Measurements from ENCODE around the gene DNAH14.

The DNAH14 gene

DNA sequence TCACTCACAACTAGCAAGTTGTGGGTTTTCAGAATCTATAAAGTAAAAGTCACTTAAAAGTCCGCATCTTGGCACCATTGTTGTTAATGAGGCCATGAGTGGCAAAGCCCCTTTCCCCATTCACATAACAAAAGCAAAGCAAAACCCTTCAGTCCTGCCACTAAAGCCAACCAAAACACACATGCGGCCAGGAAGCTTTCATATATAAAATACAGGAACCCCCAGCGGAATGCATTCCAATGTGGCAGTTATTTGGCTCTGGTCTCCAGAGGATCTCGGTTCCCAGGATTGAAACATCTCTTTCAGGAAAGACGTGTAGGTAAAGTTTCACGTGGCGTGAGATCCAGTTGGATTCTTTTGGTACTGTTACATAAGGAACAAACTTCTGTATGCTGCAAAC lies 500.8 kb downstream of the DNAH14 start:
- no peak for DNase-seq (ENCODE audit: low read depth)

DNA sequence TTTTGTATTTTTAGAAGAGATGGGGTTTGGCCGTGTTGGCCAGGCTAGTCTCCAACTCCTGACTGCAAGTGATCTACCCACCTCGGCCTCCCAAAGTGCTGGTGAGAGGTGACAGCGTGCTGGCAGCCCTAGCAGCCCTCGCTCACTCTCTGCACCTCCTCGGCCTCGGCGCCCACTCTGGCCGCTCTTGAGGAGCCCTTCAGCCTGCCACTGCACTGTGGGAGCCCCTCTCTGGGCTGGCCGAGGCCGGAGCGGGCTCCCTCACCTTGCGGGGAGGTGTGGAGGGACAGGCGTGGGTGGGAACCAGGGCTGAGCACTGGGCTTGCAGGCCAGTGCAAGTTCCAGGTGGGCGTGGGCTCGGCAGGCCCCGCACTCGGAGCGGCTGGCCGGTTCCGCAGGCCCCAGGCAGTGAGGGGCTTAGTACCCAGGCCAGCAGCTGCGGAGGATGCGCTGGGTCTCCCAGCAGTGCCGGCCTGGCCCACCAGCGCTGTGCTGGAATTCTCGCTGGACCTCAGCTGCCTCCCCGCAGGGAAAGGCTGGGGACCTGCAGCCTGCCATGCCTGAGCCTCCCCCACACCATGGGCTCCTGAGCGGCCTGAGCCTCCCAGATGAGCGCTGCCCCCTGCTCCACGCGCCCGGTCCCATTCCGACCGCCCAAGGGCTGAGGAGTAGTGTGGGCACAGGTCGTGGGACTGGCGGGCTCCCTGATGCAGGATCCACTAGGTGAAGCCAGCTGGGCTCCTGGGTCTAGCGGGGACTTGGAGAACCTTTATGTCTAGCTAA lies 501.8 kb downstream of the DNAH14 start:
- DNase-seq (ENCODE audit: low read depth) = no peak

DNA sequence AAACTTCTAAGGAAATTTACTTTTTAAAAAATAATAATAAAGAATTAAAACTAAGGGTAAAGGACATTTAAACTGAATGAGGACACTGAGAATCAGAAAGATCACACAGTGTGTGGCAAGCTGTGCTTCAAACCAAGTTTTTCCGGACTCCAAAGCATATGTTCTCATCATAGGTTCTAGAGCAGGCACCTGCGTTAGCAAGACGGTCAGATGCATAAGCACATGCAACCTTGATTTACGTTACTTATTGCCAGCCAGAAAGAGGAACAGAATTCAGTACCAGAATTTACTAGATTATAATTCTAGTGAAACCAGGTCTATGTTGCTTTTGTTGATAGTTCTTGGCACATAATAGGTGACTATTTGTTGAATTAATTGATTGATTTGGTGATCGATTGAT lies 504.6 kb downstream of the DNAH14 start:
- no peak for DNase-seq (ENCODE audit: low read depth)

DNA sequence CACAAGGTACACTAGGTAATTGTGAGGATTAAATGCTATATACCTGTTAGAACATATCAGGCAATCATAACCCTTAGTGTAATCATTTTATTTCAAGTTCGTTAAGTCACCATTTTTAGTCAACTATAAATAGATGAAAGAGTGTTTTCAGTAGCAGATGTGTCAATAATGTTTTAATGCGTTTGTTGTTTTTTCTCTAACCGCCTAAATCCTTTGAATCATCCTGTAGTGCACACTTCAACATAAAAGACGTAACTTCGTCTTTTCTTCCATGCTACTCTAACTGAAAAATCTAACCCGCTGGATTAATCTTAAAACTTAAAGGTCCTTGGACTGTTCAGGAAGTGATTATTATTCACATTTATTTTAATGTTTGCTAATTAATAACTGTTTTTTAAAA lies 505.6 kb downstream of the DNAH14 start:
- DNase-seq (ENCODE audit: low read depth) = no peak

DNA sequence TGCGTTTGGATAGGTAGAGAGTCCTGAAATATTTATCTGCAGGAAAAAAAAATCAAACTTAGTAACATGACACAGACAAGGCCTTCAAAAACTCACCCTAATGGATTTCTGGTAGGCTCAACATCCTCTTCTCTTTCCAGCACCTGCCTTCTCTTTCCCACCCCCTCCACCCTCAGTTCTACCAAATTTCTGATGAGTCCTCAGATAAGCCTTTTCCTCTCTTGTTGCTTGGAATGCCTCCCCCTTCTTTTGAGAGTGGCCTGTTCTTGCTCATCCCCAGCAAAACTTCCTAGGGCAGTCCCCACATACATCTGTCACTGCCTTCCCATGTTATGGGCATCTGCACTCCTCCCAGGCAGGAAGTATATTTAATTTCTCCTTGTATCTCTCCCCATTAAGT lies 506.0 kb downstream of the DNAH14 start:
- no peak for DNase-seq (ENCODE audit: low read depth)

DNA sequence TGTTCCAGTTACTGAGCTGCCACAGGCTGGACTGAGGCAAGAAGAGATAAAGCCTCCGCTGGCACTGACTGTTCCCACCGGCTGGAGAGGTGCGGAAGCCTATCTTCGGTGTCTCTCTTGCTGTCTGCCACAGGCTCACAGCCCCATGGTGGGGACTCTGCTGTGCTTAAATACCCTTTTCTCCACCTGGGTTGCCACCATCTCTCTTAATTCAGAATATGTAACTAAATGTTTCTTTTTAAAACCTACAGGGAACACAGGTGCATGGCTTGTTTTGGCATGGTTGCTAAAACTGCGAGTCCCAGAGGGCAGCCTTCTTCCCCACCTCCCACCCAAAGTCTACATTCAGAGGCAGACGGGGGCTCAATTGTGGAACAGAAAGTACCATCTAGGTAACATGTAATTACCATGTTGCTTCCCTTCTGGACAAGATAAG lies 506.5 kb downstream of the DNAH14 start:
- no peak for DNase-seq (ENCODE audit: low read depth)

DNA sequence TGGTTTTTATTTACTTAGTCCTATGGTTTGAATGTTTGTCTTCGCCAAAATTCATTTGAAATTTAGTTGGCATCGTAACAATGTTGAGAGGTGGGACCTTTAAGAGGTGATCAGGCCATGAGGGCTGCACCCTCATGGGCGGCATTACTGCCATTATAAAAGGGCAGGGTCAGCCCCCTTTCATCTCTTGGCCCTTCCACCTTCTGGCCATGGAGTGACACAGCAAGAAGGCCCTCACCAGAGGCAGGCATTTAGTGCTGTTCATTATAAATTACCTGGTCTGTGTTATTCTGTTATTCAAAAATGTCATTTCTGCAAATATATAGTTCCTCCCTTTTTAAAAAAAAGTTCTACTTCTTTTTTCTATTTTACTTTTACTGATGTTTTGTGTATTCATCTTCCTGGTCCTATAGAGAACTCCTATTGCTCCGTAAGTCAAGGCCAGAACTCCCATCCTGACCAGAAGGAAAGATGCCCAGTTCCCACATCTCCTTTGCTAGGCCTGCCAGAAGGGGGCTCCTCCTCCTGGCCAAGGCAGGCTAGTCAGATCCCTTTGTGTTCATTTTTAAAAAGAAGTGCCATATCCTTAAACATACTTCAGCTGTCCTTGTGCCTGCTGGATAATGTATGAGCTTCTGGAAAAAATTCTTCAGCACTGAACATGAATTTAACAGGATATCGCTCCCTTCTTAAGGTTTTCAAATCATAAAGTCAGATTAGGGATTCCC lies 508.4 kb downstream of the DNAH14 start:
- no peak for DNase-seq (ENCODE audit: low read depth)

DNA sequence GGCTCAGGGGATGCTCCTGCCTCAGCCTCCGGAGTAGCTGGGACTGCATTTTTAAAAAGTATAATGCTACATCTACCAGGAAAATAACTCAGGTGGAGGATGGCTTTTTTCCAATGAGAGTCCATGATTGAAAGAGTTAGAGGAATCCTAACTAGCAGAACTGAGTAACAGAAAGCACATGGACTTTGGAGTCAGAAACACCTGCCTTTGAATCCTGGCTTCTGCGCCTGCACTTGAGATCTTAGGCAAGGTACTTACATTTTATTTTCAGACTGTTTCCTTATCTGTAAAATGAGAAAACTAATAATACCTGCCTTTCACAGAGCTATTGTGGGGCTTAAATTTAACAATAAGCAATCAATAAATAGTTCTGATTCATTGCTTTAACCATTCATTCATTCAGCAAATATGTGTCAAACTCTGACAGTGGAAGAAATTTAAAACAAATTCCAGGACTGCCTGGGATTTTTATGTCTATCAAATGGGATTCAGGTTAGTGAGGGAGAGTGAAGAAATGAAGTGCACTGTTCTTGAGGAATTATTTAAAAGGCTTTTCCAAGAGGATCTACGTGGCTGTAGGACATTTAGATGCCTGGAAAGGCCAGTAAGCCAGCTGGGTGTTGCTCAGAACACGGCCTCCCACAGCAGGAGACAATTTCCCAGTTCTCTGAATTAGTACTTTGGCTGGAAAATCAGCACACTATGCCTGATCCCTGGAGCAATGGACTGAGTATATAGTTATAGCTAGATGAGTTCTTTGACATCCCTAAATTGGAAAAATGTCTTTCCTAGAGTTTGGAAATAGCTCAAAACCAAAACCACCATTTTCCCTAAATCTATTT lies 511.1 kb downstream of the DNAH14 start:
- no peak for DNase-seq (ENCODE audit: low read depth)

DNA sequence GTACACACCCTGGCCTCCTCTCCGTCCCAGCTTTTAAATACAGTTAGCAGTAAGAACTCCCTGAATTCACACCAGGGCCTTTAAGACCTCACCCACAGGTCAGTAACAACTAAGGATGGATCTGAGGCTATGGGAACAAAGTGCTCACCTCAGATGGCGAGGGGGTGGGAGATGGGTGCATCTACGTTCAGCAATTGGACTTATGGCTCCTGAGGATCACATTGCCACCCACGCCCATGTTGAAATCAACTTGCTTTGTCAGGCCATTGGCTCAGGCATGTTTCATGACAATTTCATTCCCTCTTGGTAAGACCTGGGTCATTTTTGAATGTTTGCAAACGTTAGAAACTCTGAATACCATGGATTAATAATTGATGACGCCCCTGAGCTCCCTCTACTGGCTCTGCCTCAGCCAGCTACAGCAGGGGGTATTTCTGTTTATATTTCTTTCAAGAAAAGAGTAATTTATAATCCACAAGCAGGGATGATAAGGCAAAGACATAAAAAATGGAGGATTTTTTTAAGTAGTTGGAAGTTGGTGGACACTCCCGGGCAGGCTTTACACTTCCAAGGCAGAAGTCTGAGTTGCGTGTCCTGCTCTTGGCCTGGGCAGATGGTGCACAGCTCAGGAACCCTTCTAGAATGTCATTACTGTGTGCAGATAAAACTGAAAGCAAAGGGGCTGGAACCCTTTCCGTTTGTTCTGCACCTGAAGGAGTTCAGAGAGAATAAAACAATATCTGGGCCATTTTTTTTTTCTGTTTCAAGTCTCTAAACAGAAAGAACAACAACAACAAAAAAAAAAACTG lies 512.0 kb downstream of the DNAH14 start:
- no peak for DNase-seq (ENCODE audit: low read depth)

DNA sequence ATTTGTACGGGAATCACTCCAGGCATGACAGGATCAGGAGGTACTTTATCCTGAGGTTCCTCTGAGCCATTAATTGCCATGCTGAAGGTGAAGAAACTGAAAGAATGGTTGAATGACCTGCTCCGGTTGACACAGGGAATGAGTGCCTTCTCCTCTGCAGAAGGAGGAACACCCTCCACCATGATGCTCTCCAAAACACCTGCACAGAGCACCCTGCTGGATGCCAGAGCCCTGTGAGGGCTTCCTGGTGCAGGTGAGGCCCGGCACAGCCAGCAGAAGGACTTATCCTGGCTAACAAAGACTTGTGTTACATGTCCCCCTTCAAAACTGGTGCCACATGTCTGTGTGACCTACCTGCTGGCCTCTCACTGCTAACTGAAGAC lies 512.6 kb downstream of the DNAH14 start:
- DNase-seq (ENCODE audit: low read depth) = no peak

DNA sequence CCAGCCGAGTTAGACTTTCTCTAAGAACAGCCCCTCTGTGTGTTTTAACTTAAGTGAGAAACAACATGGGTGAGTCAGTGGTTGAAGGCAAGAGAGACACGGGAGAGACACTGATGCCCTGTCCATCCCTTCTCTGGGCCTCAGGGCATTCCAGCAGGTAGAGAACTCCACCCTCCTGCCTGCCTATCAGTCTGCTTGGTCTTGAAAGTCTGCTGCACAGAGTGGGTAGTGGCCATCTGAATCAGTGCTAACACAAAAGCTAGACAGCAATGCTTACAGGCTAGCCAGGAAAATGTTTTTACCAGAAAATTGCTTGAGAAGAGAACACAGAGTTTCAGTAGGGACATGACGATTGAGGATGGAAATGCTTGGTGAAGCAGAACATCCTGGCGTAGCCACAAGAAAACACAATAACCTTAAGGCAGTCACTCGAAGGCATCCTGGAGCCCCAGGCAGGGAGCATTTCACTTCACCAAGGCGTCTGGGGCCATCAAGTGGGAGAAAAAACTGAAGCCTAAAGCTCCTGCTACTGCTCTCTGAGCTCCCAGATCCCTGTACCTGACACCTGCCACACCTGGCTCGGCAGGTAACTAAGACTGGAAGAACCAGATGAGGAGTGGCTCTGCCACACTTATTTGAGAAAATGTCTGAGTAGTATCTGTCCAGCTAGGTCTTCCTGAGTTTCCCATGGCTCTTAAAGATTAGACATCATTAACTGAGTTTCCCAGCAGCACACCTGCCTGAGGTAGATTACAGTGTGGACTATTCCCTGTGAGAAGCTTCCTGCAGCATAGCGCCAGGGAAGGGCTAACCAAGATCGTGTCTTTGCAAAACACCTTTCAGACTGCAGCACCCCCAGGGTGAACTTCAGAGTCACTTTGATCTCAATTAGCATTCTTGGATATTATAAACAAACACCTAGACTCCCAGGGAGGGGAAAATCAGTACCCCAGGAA lies 516.4 kb downstream of the DNAH14 start:
- no peak for DNase-seq (ENCODE audit: low read depth)

DNA sequence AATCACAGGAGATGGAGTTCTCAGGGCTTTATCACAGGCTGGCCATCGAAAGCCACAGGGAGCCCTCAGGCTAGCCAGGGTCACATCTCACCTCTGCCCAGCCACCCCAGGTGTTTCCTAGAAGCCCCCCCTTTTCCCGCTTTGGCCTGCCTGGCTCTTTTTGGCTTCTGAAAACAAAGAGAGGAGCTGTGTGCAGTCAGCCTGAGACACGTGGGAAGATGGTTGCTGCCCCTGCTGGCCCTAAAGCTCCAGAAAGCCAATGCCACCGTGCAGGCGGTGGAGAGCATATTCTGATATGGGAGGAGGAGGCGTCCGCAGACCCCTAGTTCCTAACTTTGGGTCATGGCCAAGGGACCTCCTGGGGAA lies 517.1 kb downstream of the DNAH14 start:
- DNase-seq (ENCODE audit: low read depth) = no peak

DNA sequence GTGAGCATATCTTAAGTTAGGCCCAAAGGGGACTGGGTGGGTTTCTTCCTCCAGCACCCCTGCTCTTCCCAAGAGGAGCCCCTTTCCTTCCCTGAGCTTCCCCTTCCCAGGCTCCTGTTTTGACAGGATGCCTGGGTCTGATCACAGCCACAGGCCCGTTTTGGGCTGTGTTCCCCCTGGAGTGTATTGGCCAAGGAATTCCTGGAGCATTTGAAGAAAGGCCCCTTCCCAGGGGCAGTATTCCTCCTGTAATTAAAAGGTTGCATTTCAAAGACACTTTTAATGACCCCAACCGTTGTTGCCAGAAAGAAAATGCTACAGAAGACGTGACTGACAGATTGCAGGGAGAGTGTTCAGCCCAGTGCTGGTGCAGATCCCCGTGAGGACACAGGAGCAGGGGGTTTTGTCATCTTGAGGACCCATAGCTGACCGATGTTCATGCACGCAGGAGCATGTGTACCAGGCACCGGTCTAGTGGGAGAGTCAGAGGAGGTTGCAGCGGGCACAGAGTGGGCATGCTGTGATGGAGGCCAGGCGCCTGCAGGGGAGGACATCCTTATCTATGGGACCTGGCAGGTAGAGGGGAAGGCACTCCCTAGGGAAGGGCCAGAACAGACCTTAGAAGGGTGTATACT lies 517.6 kb downstream of the DNAH14 start:
- DNase-seq (ENCODE audit: low read depth) = no peak

DNA sequence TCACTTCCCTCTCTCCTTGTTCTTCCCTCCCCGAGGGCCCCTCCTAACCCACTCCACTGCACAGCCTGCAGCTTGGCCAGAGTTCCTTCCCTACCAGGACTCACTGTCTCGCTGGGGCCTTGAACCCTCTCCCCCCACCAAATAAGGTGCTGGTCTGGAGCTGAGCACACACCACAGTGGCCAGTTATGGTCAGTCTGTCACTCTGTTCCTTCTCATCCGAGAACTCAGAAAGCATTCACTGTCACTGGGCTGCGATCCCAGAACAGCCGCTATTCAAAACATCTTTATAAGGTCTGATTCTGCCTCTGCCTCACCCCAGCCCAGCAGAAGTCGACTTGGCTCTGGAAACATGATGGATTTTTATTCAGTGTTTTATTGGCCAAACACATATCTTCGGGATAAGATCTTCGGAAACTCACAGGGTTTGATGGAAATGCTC lies 518.2 kb downstream of the DNAH14 start:
- no peak for DNase-seq (ENCODE audit: low read depth)

DNA sequence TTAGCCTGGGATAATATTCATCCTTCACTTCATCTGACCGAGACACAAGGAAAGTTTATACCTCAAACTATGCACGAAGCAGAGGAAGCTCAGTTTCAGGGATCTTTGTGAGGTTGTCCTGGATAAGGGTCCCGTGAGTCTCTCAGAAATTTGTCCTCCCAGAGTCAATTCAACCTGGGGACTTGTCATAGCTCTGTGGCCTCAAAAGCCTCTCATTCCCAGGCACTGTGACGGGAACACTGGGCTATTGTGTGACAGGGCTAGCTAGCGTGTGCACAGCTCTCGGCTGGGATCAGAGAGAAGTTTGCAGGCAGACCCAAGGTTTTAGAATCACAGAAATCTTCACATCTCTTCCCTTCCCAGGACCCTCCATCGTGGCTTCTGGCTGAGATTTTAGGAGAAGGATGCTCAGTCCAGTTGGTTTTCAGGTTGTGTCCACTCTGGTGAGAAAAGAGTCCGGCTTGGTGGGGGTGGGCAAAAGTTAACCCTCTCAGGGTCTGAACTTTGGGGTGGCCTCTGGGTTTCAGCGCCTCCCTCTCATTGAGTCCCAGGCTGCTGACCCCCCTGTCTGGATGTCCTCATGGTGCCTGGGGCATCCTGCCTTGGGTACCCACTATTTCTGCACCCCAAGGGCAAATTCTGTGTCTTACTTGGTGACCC lies 518.8 kb downstream of the DNAH14 start:
- DNase-seq (ENCODE audit: low read depth) = no peak
